Ascending aorta (tissue), 2 donors: ENCODE results near the gene MRPL27. TPM values are rescaled to one million over a fixed set of nuclear protein-coding genes. Genes with fewer than 3 reads are reported as not detected.

Experiments used
- DNase-seq, 2 donors: peaks; one replicate each; pipeline ENCODE4 v3.0.0-alpha.2; 2019; ENCODE audit warnings: low spot score in 2 of 2
- H3K27ac ChIP-seq, 2 donors: fragments of 200-600 bp; sonication (generic); one replicate each; pipeline ENCODE4 v1.5.1; 2016 to 2017; ENCODE audit warnings: mild to moderate bottlenecking in 1 of 2
- H3K27me3 ChIP-seq: fragments of 200-600 bp; sonication (generic); one replicate; pipeline ENCODE4 v1.5.1; 2017
- H3K36me3 ChIP-seq, 2 donors: fragments of 200-600 bp; sonication (generic); one replicate each; pipeline ENCODE4 v1.5.1; 2016
- H3K4me1 ChIP-seq, 2 donors: fragments of 200-600 bp; sonication (generic); one replicate each; pipeline ENCODE4 v1.5.1; 2016 to 2017; ENCODE audit warnings: mild to moderate bottlenecking in 1 of 2
- H3K4me3 ChIP-seq, 2 donors: fragments of 200-600 bp; sonication (generic); one replicate each; pipeline ENCODE4 v1.5.1; 2016 to 2017; ENCODE audit warnings: mild to moderate bottlenecking in 1 of 2
- H3K9me3 ChIP-seq, 2 donors: fragments of 200-600 bp; sonication (generic); one replicate each; pipeline ENCODE4 v1.5.1; 2016
- CTCF ChIP-seq, 3 experiments: fragments of 200-600 bp in 2 of 3; fragments of 450-650 bp in 1 of 3; sonication (generic) in 2 of 3; IDR thresholded peaks; one replicate each; pipeline ENCODE4 v1.5.1; 2016 to 2019; ENCODE audit warnings: antibody characterized with exemption in 3 of 3, mild to moderate bottlenecking in 1 of 3, moderate library complexity in 1 of 3
- intact Hi-C: fragments of 100-400 bp; cut with DNase I; formaldehyde crosslinking; loops from one replicate; pipeline ENCODE4 v1.15.1; 2023
- total RNA-seq: library from RNA; depleted of rRNA; stranded (reverse); fragments of >200 nt; gene quantifications from one replicate; pipeline ENCODE4 v1.1.0, GENCODE V29; 2016

Gene MRPL27
- total RNA-seq, 1 donor from 2014 or later = 28.9 TPM

- DNase-seq = no peak
- Histone ChIP-seq H3K27ac (no peak overlapping the region), H3K27me3 (no peaks in the 10 kb centered on the region), H3K4me1 (no peaks in the 10 kb centered on the region), H3K36me3 (peaks cover 45 to 56% of the 10 kb centered on the region in 2 donors), H3K4me3 (no peak overlapping the region), H3K9me3 (no peaks in the 10 kb centered on the region)
- intact Hi-C loops = no loop called here
- TF ChIP-seq CTCF (IDR thresholded peaks at IDR 0.05) = no peak
These were observed 8.4 kb upstream of the MRPL27 start for GRCh38 chr17:50381260-50381815.

- Histone ChIP-seq H3K9me3 (no peaks in the 10 kb centered on the region), H3K36me3 (peaks cover 38 to 48% of the 10 kb centered on the region in 2 donors), H3K27ac (no peak overlapping the region), H3K27me3 (no peaks in the 10 kb centered on the region), H3K4me1 (no peaks in the 10 kb centered on the region), H3K4me3 (no peak overlapping the region)
- TF ChIP-seq CTCF (IDR thresholded peaks at IDR 0.05) = no peak
- intact Hi-C loops = no loop called here
- DNase-seq = no peak
These were observed 7.6 kb upstream of the MRPL27 start for GRCh38 chr17:50380369-50381259.

GRCh38 chr17:50379351-50380132 lies 6.6 kb upstream of the MRPL27 start:
- no peak overlapping the region for H3K27ac ChIP-seq
- H3K36me3 ChIP-seq = peaks cover 27 to 38% of the 10 kb centered on the region in 2 donors
- no peaks in the 10 kb centered on the region for H3K27me3 ChIP-seq
- intact Hi-C loops = no loop called here
- H3K4me1 ChIP-seq = no peaks in the 10 kb centered on the region
- no peak for DNase-seq
- H3K9me3 ChIP-seq = no peaks in the 10 kb centered on the region
- no peak overlapping the region for H3K4me3 ChIP-seq
- no peak for TF ChIP-seq CTCF (IDR thresholded peaks at IDR 0.05)

GRCh38 chr17:50375858-50376538 lies 3.0 kb upstream of the MRPL27 start:
- intact Hi-C loops = no loop called here
- H3K27me3 ChIP-seq = no peaks in the 10 kb centered on the region
- H3K36me3 ChIP-seq = peaks cover 2 to 3% of the 10 kb centered on the region in 2 donors
- H3K4me1 ChIP-seq = peaks cover 0 to 12% of the 10 kb centered on the region in 2 donors
- H3K9me3 ChIP-seq = no peaks in the 10 kb centered on the region
- H3K4me3 ChIP-seq = no peak overlapping the region
- no peak for TF ChIP-seq CTCF (IDR thresholded peaks at IDR 0.05)
- no peak overlapping the region for H3K27ac ChIP-seq
- no peak for DNase-seq

- H3K36me3 ChIP-seq = peaks cover 9 to 16% of the 10 kb centered on the region in 2 donors
- no peak for DNase-seq
- TF ChIP-seq CTCF (IDR thresholded peaks at IDR 0.05) = no peak
- intact Hi-C loops = loop anchor here (1.0 to 2.0 kb wide), 2 partner anchors 24 to 27 kb away; partner anchors contain the start of genes LRRC59 and XYLT2
- peak overlapping the region in 1 of 2 donors; percentile 68 for H3K4me3 ChIP-seq
- H3K9me3 ChIP-seq = no peaks in the 10 kb centered on the region
- H3K27me3 ChIP-seq = no peaks in the 10 kb centered on the region
- no peak overlapping the region for H3K27ac ChIP-seq
- H3K4me1 ChIP-seq = peaks cover 0 to 12% of the 10 kb centered on the region in 2 donors
These were observed 721 bp upstream of the MRPL27 start for GRCh38 chr17:50373705-50374104.
